Measurements from ENCODE around the gene FMNL2. TPM values are rescaled to one million over a fixed set of nuclear protein-coding genes. Genes with fewer than 3 reads are reported as not detected.

Gene FMNL2
- total and polyA plus RNA-seq, 4 donors = 18.8 to 81.4 (median 38.4) TPM

- WGBS, 2 donors = 75 to 77% methylated on average over 2 of the region's 2 CpGs
- ATAC-seq (ENCODE audit: insufficient read depth, low FRiP score) (no peak), DNase-seq (no peak)
- H3K27me3 ChIP-seq (ENCODE audit: control insufficient read depth in 3 of 3, insufficient read depth in 3 of 3, low read length in 2 of 3) = no peaks in the 10 kb centered on the region
- H3K36me3 ChIP-seq (ENCODE audit: control insufficient read depth in 4 of 4, insufficient read depth in 4 of 4, low read length in 4 of 4) = peaks cover 0 to 5% (median 2%) of the 10 kb centered on the region in 4 donors
- peak overlapping the region in 1 of 2 donors; percentile 19 for H3K27ac ChIP-seq (ENCODE audit: low read depth in 1 of 2, low read length in 1 of 2)
- no peaks in the 10 kb centered on the region for H3K9me3 ChIP-seq (ENCODE audit: control insufficient read depth in 4 of 4, insufficient read depth in 3 of 4, low read length in 3 of 4)
- no peak for TF ChIP-seq CTCF (IDR thresholded peaks at IDR 0.05; ENCODE audit: control extremely low read depth, extremely low read depth)
- H3K4me1 ChIP-seq (ENCODE audit: control insufficient read depth in 5 of 5, insufficient read depth in 5 of 5, low read length in 5 of 5) = peaks cover 1 to 40% (median 5%) of the 10 kb centered on the region in 5 donors
- H3K9ac ChIP-seq (ENCODE audit: insufficient read depth in 1 of 2, low read length in 2 of 2) = no peak overlapping the region
- H3K4me3 ChIP-seq = no peak overlapping the region
These were observed 4.7 kb downstream of the FMNL2 start for GRCh38 chr2:152339556-152340286.

GRCh38 chr2:152342259-152343046, 7.5 kb downstream of the FMNL2 start:
- TF ChIP-seq CTCF (IDR thresholded peaks at IDR 0.05; ENCODE audit: control extremely low read depth, extremely low read depth) = no peak
- H3K27ac ChIP-seq (ENCODE audit: low read depth in 1 of 2, low read length in 1 of 2) = no peak overlapping the region
- no peak overlapping the region for H3K4me3 ChIP-seq
- no peaks in the 10 kb centered on the region for H3K27me3 ChIP-seq (ENCODE audit: control insufficient read depth in 3 of 3, insufficient read depth in 3 of 3, low read length in 2 of 3)
- no peak for DNase-seq
- peaks cover 0 to 5% (median 2%) of the 10 kb centered on the region in 4 donors for H3K36me3 ChIP-seq (ENCODE audit: control insufficient read depth in 4 of 4, insufficient read depth in 4 of 4, low read length in 4 of 4)
- no peak for ATAC-seq (ENCODE audit: insufficient read depth, low FRiP score)
- no peak overlapping the region for H3K9ac ChIP-seq (ENCODE audit: insufficient read depth in 1 of 2, low read length in 2 of 2)
- H3K4me1 ChIP-seq (ENCODE audit: control insufficient read depth in 5 of 5, insufficient read depth in 5 of 5, low read length in 5 of 5) = peaks cover 0 to 39% (median 2%) of the 10 kb centered on the region in 5 donors
- no peaks in the 10 kb centered on the region for H3K9me3 ChIP-seq (ENCODE audit: control insufficient read depth in 4 of 4, insufficient read depth in 3 of 4, low read length in 3 of 4)
- WGBS, 2 donors = 89 to 94% methylated on average over 4 of the region's 4 CpGs

- no peak for TF ChIP-seq CTCF (IDR thresholded peaks at IDR 0.05; ENCODE audit: control extremely low read depth, extremely low read depth)
- H3K4me1 ChIP-seq (ENCODE audit: control insufficient read depth in 5 of 5, insufficient read depth in 5 of 5, low read length in 5 of 5) = peaks cover 0 to 32% (median 5%) of the 10 kb centered on the region in 5 donors
- no peak overlapping the region for H3K27ac ChIP-seq (ENCODE audit: low read depth in 1 of 2, low read length in 1 of 2)
- no peak overlapping the region for H3K4me3 ChIP-seq
- no peak overlapping the region for H3K9ac ChIP-seq (ENCODE audit: insufficient read depth in 1 of 2, low read length in 2 of 2)
- H3K9me3 ChIP-seq (ENCODE audit: control insufficient read depth in 4 of 4, insufficient read depth in 3 of 4, low read length in 3 of 4) = no peaks in the 10 kb centered on the region
- DNase-seq = no peak
- WGBS, 2 donors = 81 to 90% methylated on average over 4 of the region's 4 CpGs
- no peak for ATAC-seq (ENCODE audit: insufficient read depth, low FRiP score)
- H3K36me3 ChIP-seq (ENCODE audit: control insufficient read depth in 4 of 4, insufficient read depth in 4 of 4, low read length in 4 of 4) = peaks cover 0 to 5% (median 2%) of the 10 kb centered on the region in 4 donors
- H3K27me3 ChIP-seq (ENCODE audit: control insufficient read depth in 3 of 3, insufficient read depth in 3 of 3, low read length in 2 of 3) = no peaks in the 10 kb centered on the region
These were observed 8.5 kb downstream of the FMNL2 start for GRCh38 chr2:152343426-152343825.
